WI38 (cell line): Measurements from ENCODE around the gene HOXC4.
"Not testable (repeated sequence)": the region's sequence is repeated elsewhere in the genome, so short reads cannot be mapped to it uniquely, and the experiment has no call there.

Experiments
- H3K4me3 ChIP-seq: 2 replicates; pipeline ENCODE4 v1.5.1; 2011; ENCODE audit warnings: low read depth, mild to moderate bottlenecking, control low read depth, low read length
- CTCF ChIP-seq: IDR thresholded peaks from 2 replicates; pipeline ENCODE4 v1.5.1; 2012; ENCODE audit warnings: low read depth, mild to moderate bottlenecking, control low read depth, low read length

The HOXC4 gene

GRCh38 chr12:54068418-54069070, 14.9 kb downstream of the HOXC4 start:
- no peak overlapping the region for H3K4me3 ChIP-seq
- no peak for TF ChIP-seq CTCF

DNA sequence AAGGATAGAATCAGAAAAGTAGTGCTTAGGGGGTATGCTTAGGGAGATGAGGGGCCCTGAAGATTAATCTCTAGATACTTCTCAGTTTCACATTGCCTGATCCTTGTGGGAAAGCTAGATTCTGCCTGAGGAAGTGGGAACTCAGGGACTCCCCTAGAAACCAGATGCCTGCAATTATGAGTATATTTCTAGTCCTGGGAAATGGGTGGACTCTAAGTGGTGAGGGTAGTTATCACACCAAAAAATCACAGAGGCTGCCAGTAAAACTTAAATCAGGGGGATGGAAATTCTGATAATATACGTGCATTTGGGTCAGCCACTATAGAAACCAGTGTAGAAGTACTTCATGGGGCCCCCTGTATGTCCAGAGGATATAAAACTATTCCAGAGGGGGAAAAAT, 18.3 kb downstream of the HOXC4 start:
- H3K4me3 ChIP-seq: no peak overlapping the region
- TF ChIP-seq CTCF: no peak

GRCh38 chr12:54074308-54074707, 20.7 kb downstream of the HOXC4 start:
- H3K4me3 ChIP-seq: no peak overlapping the region
- no peak for TF ChIP-seq CTCF

DNA sequence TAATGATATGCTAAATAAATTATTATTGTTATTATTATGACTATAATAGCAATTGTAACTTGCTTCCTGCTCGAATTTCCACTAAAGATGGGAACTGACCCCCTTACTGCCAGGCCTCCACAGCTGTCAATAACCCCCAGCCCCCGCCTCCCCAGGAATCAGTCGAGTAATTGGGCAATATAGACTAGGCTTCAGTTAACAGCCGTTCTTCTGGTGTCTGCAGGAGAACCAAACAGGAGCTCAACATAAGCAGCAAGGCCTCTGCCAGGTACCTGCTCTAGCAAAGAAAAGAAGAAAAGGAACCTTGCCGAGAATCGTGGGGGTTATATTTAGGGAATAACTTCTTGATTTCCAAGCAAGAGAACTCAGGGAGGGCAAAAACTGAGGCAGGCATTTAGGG, 21.8 kb downstream of the HOXC4 start:
- no peak overlapping the region for H3K4me3 ChIP-seq

GRCh38 chr12:54075974-54076373, 22.3 kb downstream of the HOXC4 start:
- no peak for TF ChIP-seq CTCF
- no peak overlapping the region for H3K4me3 ChIP-seq

More for the DNA sequence above, 21.8 kb downstream of the HOXC4 start:
- TF ChIP-seq CTCF: no peak

- not testable (repeated sequence) for H3K4me3 ChIP-seq
Observed at GRCh38 chr12:54077843-54078242, 24.2 kb downstream of the HOXC4 start.

DNA sequence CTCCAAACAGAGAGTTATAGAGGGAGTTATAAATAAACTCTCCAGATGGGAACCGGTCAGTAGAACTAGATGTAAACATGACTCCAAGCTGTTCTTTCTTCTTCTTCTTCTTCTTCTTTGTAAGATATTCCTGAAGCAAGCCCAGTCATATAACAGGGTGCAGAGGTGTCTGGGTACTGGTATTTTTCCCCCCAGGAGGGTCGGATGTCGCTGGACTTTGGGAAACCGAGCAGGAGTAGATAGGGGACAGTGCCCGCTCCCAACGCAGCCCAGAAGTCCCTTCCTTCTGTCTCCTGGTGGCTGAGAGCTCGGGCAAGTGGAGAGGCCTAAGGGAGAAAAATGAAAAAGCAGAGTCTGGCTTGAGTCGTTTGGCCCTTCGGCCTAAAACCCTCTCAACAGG, 25.5 kb downstream of the HOXC4 start:
- not testable (repeated sequence) for H3K4me3 ChIP-seq

GRCh38 chr12:54080008-54080924, 26.6 kb downstream of the HOXC4 start:
- H3K4me3 ChIP-seq: not testable (repeated sequence)

DNA sequence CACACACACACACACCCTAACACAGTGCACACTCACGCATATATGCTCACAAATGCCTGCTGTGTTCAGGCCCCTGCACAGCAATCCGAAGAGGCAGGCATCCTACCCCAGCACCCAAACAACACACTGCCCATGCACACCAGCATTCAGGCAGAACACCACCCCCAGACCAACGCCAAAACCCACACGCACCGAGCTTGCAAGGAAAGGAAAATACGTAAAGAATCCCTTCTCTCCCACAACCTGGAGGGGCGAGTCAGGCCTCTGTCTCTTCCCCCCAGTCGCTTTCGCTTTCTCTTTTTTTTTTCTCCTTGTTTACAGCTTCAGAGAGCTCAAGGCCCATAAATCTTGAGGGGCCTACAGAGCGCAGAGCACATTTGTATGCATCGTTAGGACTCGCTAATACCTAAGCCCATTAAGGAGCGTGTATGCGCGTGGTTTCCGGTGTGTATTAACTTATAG, 27.4 kb downstream of the HOXC4 start:
- not testable (repeated sequence) for H3K4me3 ChIP-seq

GRCh38 chr12:54081581-54082396, 28.2 kb downstream of the HOXC4 start:
- not testable (repeated sequence) for H3K4me3 ChIP-seq
